Activated T-cell treated with anti-CD3 and anti-CD28 coated beads, Interleukin-2, amount 50 U/mL, for 24 hours (primary cell): ENCODE measurements around the gene PINLYP.
"Not testable (repeated sequence)": the region's sequence is repeated elsewhere in the genome, so short reads cannot be mapped to it uniquely, and the experiment has no call there.

Source experiments
- DNase-seq: peaks from one replicate; pipeline ENCODE4 v3.0.0-alpha.2; 2020
- H3K27ac Mint-ChIP-seq: 2 replicates; pipeline ENCODE4 v1.8.0; 2020; ENCODE audit warnings: mild to moderate bottlenecking, mixed read lengths
- H3K27me3 Mint-ChIP-seq: 2 replicates; pipeline ENCODE4 v1.8.0; 2020; ENCODE audit warnings: mixed read lengths
- H3K36me3 Mint-ChIP-seq: 2 replicates; pipeline ENCODE4 v1.8.0; 2020; ENCODE audit warnings: low read depth, mixed read lengths
- H3K4me1 Mint-ChIP-seq: 2 replicates; pipeline ENCODE4 v1.8.0; 2020; ENCODE audit warnings: low read depth, mixed read lengths
- H3K4me3 Mint-ChIP-seq: 2 replicates; pipeline ENCODE4 v1.8.0; 2020; ENCODE audit warnings: mild to moderate bottlenecking, moderate library complexity, mixed read lengths
- H3K9me3 Mint-ChIP-seq: 2 replicates; pipeline ENCODE4 v1.8.0; 2020; ENCODE audit warnings: mixed read lengths

The PINLYP gene

DNA sequence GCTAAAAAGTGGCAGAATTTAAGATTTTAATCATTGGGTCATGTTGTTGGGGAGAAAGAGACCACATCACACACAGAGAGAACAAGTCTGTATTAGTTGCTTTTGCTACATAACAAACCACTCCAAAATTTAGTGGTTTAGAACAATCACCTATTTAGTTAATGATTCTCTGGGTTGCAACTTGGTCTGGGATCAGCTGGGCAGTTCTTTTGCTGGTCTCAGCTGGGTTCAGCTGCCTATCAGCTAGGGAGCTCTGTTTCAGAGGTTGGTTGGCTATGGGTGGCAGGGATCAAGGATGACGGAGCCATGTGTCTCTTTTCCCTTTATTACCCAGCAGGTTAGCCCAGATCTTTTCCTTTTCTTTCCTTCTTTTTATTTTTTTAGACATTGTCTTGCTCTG is 8.9 kb downstream of the PINLYP start:
- Mint-ChIP-seq H3K4me3 (no peak overlapping the region), H3K36me3 (peaks cover 26% of the 10 kb centered on the region), H3K9me3 (no peaks in the 10 kb centered on the region), H3K4me1 (peaks cover 12% of the 10 kb centered on the region), H3K27me3 (no peaks in the 10 kb centered on the region), H3K27ac (peak overlapping the region; percentile 75)
- DNase-seq, result no peak

GRCh38 chr19:43586346-43586745 is 10.7 kb downstream of the PINLYP start:
- no peaks in the 10 kb centered on the region for H3K27me3 Mint-ChIP-seq
- peaks cover 41% of the 10 kb centered on the region for H3K36me3 Mint-ChIP-seq
- peaks cover 13% of the 10 kb centered on the region for H3K4me1 Mint-ChIP-seq
- DNase-seq, result no peak
- no peaks in the 10 kb centered on the region for H3K9me3 Mint-ChIP-seq
- no peak overlapping the region for H3K4me3 Mint-ChIP-seq
- H3K27ac Mint-ChIP-seq, result no peak overlapping the region

- peaks cover 46% of the 10 kb centered on the region for H3K36me3 Mint-ChIP-seq
- H3K9me3 Mint-ChIP-seq, H3K4me3 Mint-ChIP-seq, DNase-seq, H3K27ac Mint-ChIP-seq, H3K27me3 Mint-ChIP-seq: not testable (repeated sequence)
- H3K4me1 Mint-ChIP-seq, result peaks cover 13% of the 10 kb centered on the region
These were observed 11.4 kb downstream of the PINLYP start for GRCh38 chr19:43587029-43587428.

DNA sequence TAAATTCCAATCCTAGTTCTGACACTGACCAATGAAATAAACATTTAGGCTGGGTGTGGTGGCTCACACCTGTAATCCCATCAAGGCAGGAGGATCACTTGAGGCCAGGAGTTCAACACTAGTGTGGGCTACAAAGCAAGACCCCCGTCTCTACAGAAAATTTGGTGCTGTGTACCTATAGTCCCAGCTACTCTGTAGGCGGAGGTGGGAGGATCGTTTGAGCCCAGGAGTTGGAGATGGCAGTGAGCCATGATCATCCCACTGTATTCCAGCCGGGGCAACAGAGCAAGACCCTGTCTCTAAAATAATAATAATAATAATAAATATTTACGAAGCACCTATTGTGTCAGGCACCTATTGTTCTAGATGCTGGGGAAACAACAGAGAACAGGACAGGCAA is 13.7 kb downstream of the PINLYP start:
- H3K27ac Mint-ChIP-seq, result no peak overlapping the region
- DNase-seq, result no peak
- no peaks in the 10 kb centered on the region for H3K9me3 Mint-ChIP-seq
- peaks cover 19% of the 10 kb centered on the region for H3K4me1 Mint-ChIP-seq
- H3K27me3 Mint-ChIP-seq, result no peaks in the 10 kb centered on the region
- H3K36me3 Mint-ChIP-seq, result peaks cover 63% of the 10 kb centered on the region
- no peak overlapping the region for H3K4me3 Mint-ChIP-seq

GRCh38 chr19:43589678-43590077 is 14.1 kb downstream of the PINLYP start:
- H3K27me3 Mint-ChIP-seq, result no peaks in the 10 kb centered on the region
- H3K27ac Mint-ChIP-seq, result peak overlapping the region; percentile 56
- no peaks in the 10 kb centered on the region for H3K9me3 Mint-ChIP-seq
- H3K4me3 Mint-ChIP-seq, result no peak overlapping the region
- H3K36me3 Mint-ChIP-seq, result peaks cover 67% of the 10 kb centered on the region
- no peak for DNase-seq
- peaks cover 17% of the 10 kb centered on the region for H3K4me1 Mint-ChIP-seq

DNA sequence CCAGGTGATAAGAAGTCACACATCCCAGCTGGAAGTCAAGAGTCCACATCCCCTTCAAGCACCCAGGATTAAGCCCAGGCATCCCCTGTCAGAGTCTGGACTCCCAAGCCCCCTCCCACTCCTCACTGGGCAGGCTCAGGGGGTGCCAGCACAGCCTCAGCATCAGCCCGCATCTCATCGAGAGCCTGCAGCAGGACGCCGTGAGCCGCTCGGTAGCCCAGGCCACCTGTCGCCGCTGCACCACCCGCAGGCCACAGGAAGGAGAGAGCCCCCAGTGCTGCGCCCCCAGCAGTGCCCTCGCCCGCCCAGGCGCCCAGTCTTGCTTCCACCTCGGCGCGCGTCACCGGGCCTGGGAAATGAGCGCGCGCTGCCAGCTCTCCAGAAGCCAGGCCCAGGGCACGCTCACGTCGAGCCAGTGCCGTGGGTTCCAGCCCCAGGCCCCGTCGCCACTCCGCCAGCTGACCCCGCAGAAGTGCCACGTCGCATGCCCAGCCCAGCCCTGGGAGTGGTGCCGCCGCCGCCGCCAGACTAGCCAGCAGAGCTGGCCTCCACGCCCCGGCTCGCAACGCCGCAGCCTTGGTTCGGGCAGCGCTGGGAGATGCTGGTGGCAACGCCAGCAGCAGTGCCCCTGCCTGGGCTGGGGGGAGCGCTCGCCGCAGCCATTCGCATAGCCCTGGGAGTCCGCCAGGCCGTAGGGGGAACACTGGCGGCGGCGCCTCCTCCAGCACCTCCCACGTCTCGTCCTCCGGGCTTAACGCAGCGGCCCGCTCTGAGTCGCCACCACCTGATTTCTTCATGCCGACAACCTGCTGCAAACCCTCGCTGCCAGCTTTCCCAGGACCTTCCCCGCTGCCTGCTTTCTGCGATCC is 16.5 kb downstream of the PINLYP start:
- H3K27ac Mint-ChIP-seq, result no peak overlapping the region
- H3K4me3 Mint-ChIP-seq, result no peak overlapping the region
- H3K36me3 Mint-ChIP-seq, result peaks cover 72% of the 10 kb centered on the region
- no peaks in the 10 kb centered on the region for H3K9me3 Mint-ChIP-seq
- peaks cover 24% of the 10 kb centered on the region for H3K4me1 Mint-ChIP-seq
- DNase-seq, result no peak
- no peaks in the 10 kb centered on the region for H3K27me3 Mint-ChIP-seq

DNA sequence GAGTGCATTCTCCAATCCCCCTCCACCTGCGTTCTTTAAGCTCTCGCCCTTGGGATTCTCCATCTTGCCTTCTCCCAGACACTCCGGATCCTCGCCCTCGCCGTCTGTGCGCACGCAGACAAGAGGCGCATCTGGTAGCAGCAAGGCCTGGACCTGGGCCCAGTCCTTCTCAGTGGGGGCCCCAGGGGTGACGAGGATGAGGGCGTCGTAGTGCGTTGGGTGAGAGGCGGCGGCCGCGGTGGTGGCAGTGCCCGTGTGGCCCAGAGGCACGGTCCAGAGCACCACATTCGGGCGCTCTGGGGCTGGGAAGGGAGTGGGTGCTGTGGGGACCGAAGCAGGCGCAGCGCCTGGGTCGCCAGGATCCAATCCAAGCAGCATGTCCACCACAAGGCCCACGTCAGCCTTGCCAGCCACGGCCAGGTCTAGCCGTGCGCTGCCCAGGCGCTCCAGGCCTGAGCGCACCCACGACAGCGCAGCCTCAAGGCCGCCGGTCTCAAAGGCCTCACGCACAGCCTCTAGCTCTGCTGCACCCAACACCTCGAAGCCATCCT is 17.3 kb downstream of the PINLYP start:
- H3K9me3 Mint-ChIP-seq, result no peaks in the 10 kb centered on the region
- no peak overlapping the region for H3K27ac Mint-ChIP-seq
- no peaks in the 10 kb centered on the region for H3K27me3 Mint-ChIP-seq
- DNase-seq, result no peak
- peaks cover 77% of the 10 kb centered on the region for H3K36me3 Mint-ChIP-seq
- peaks cover 31% of the 10 kb centered on the region for H3K4me1 Mint-ChIP-seq
- no peak overlapping the region for H3K4me3 Mint-ChIP-seq

GRCh38 chr19:43594081-43594697 is 18.6 kb downstream of the PINLYP start:
- H3K27me3 Mint-ChIP-seq, result no peaks in the 10 kb centered on the region
- H3K27ac Mint-ChIP-seq, result peak overlapping the region; percentile 57
- H3K4me3 Mint-ChIP-seq, result peak overlapping the region; percentile 100
- H3K36me3 Mint-ChIP-seq, result peaks cover 82% of the 10 kb centered on the region
- no peak for DNase-seq
- H3K9me3 Mint-ChIP-seq, result no peaks in the 10 kb centered on the region
- peaks cover 42% of the 10 kb centered on the region for H3K4me1 Mint-ChIP-seq

DNA sequence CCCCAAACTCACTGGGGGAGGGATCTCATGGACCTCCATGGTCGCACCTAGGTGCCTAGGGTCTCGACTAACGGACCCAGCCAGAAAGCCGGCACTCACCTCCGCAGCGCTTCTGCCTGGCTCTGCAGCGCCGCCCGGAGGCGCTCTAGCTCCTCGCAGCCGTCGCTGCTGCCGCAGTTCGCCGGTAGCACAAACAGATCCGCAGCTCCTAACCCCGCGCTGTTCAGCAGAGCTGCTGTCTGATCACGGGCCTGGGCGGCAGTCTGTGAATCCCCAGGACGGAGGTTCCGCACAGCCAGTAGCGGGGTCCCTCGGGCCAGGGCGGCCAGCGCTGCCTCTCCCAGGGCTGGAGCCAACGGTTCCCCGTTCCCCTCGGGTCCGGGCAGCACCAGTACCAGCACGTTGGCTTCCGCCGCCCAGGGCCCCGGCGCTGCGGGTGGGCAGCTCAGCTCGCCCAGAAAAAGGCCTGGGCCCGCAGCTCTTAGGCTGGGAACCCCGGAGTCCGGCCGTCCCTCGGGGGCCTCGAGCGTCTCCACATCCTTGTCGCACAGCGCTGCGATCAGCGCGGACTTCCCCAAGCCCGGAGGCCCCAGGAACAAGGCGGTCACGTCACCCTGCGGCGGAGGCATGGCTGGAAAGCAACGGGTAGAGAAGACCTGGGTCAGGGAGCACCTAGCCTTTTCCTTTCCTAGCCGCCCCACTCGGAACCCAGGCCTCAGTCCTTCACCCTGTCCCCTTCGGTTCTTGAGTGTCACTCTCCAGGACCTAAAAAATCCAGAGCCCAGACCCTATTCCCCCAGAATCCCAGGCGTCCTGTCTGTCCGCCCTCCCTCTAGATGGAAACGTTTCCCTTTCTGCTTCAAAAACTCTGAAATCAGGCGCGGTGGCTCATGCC is 19.4 kb downstream of the PINLYP start:
- H3K27ac Mint-ChIP-seq, result peak overlapping the region; percentile 100

GRCh38 chr19:43595605-43595998 is 20.0 kb downstream of the PINLYP start:
- no peak for DNase-seq
- H3K27ac Mint-ChIP-seq, result peak overlapping the region; percentile 100
- H3K9me3 Mint-ChIP-seq, result no peaks in the 10 kb centered on the region
- peak overlapping the region; percentile 100 for H3K4me3 Mint-ChIP-seq
- peaks cover 39% of the 10 kb centered on the region for H3K4me1 Mint-ChIP-seq
- peaks cover 85% of the 10 kb centered on the region for H3K36me3 Mint-ChIP-seq
- H3K27me3 Mint-ChIP-seq, result no peaks in the 10 kb centered on the region

More for the DNA sequence above, 19.4 kb downstream of the PINLYP start:
- Mint-ChIP-seq H3K4me1 (peaks cover 41% of the 10 kb centered on the region), H3K4me3 (peak overlapping the region; percentile 100), H3K27me3 (no peaks in the 10 kb centered on the region), H3K9me3 (no peaks in the 10 kb centered on the region), H3K36me3 (peaks cover 85% of the 10 kb centered on the region)
- DNase-seq, result peak; percentile 82

DNA sequence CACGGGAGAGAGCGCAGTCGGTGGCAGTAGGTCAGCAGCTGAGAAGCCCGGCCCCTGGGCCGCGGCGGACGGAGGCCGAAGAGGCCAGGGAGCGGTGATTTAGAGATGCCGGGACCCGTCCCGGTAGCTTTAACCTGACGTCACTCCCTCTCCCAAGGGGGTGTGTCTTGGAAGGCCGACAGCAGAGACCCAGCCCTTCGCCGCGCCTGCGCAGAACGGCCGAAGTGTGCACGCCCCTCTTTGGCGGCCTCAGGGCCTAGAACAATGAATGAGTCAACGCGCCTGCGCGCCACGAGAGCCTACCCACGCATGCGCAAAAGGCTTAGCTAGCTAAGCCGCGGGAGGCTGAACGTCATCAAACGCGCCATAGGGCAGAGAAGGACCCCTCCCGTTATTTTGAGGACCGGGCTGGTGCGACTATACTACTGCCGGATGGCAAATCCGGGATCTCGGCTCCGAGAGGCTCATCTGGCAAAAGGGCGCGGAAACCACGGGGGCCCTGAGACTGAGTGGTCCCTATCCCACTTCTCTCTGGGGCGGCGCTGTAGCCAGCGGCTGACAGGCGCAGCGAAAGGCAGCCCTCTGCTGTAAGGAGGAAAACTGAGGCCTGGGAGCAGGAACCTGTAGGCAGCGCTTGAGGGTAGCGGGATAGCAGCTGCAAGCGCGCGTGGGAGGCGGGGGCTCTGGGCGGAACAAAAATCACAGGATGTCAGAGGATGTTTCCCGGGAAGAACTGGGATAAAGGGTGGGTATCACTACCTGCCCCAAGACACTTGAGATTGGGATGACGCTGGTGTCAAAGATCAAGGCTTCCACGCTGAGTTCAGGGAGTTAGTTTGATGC is 20.6 kb downstream of the PINLYP start, which contains the start of the genes IRGQ and ZNF576:
Gene IRGQ, minus strand, starts transcription at position 136 of the 843 bp plus-strand sequence. CDS start 796 bp downstream, outside the sequence.
Gene ZNF576, plus strand, starts transcription at position 597 of the 843 bp plus-strand sequence. CDS start 514 bp downstream, outside the sequence.
- Mint-ChIP-seq H3K4me1 (peaks cover 39% of the 10 kb centered on the region), H3K27me3 (no peaks in the 10 kb centered on the region), H3K4me3 (peak within 1 kb of the TSS; percentile 100), H3K27ac (peak within 1 kb of the TSS; percentile 100), H3K9me3 (no peaks in the 10 kb centered on the region), H3K36me3 (peaks cover 85% of the 10 kb centered on the region)
- peak; percentile 100 for DNase-seq

- H3K4me1 Mint-ChIP-seq, result peaks cover 39% of the 10 kb centered on the region
- H3K27ac Mint-ChIP-seq, result peak overlapping the region; percentile 100
- peak; percentile 37 for DNase-seq
- H3K27me3 Mint-ChIP-seq, result no peaks in the 10 kb centered on the region
- H3K9me3 Mint-ChIP-seq, result no peaks in the 10 kb centered on the region
- peak overlapping the region; percentile 100 for H3K4me3 Mint-ChIP-seq
- peaks cover 86% of the 10 kb centered on the region for H3K36me3 Mint-ChIP-seq
These were observed 21.4 kb downstream of the PINLYP start for GRCh38 chr19:43596842-43597461.

DNA sequence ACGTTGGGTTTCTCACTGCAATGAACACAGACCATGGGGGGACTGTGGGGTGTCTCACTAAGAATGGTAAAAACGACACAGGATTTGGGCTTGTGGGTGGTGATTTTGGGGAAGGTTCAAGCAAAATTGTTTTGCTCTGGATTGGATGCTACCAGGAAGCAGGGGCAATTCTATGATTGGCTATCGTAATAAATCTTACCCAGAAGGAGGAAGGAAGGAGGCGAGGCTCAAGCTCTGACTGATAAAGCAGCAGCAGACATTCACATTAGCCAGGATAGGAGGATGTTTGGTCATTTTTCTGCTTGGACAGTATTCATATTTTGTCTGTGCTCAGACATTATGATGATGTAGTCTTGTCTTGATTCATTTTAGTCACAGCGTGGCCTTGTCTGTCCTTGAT is 22.3 kb downstream of the PINLYP start:
- no peak for DNase-seq
- Mint-ChIP-seq H3K27ac (peak overlapping the region; percentile 100), H3K4me1 (peaks cover 39% of the 10 kb centered on the region), H3K4me3 (peak overlapping the region; percentile 100), H3K9me3 (no peaks in the 10 kb centered on the region), H3K36me3 (peaks cover 90% of the 10 kb centered on the region), H3K27me3 (no peaks in the 10 kb centered on the region)
